ENCODE data around the gene ABR.

DNA sequence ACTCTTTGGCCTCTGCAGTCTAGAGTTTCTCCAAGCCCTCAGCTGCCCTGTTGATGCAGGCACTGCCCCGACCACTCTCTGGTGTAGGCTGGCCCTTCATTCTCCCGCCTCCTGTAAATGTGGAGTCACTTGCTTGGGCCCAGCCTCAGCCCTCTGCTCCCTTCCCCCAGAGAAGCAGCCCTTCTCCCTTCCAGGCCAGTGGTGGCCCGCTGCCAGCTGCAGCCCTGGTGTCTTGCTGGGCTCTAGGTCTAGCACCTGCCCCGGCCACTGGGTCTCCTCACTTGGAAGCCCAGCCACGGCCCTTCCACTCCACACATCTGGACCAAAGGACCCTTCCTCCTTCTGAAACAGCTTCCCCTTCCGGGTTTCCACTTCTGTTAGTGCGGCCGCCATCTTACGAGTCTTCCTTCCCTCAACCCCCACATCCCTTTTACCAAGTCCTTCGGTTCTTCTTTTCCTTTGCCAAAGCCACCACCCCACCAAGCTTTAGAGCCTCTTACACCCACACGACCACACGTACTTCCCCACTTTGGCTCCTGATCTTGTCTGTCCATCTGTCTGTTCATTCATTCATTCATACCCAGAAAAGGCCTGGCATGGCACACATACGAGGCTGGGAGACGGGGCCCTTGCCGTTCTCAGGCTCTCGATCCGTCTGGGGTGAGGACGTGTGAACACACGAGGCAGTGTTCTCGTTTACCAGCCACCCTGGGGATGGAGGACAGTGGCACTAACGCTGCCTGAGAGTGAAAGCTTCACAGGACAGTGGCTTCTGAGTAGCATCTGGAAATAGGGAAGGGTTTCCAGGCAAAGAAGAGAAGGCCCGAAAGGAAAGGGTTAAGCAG lies 68.0 kb downstream of the ABR start:
- TF ChIP-seq, protein P1, sequence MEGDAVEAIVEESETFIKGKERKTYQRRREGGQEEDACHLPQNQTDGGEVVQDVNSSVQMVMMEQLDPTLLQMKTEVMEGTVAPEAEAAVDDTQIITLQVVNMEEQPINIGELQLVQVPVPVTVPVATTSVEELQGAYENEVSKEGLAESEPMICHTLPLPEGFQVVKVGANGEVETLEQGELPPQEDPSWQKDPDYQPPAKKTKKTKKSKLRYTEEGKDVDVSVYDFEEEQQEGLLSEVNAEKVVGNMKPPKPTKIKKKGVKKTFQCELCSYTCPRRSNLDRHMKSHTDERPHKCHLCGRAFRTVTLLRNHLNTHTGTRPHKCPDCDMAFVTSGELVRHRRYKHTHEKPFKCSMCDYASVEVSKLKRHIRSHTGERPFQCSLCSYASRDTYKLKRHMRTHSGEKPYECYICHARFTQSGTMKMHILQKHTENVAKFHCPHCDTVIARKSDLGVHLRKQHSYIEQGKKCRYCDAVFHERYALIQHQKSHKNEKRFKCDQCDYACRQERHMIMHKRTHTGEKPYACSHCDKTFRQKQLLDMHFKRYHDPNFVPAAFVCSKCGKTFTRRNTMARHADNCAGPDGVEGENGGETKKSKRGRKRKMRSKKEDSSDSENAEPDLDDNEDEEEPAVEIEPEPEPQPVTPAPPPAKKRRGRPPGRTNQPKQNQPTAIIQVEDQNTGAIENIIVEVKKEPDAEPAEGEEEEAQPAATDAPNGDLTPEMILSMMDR (conservative IDR thresholded peaks at IDR 0.05): no peak
- TF ChIP-seq ZFX (IDR thresholded peaks at IDR 0.05): no peak

Data from C4-2B (cell line).